ENCODE data around the gene POP7.

DNA sequence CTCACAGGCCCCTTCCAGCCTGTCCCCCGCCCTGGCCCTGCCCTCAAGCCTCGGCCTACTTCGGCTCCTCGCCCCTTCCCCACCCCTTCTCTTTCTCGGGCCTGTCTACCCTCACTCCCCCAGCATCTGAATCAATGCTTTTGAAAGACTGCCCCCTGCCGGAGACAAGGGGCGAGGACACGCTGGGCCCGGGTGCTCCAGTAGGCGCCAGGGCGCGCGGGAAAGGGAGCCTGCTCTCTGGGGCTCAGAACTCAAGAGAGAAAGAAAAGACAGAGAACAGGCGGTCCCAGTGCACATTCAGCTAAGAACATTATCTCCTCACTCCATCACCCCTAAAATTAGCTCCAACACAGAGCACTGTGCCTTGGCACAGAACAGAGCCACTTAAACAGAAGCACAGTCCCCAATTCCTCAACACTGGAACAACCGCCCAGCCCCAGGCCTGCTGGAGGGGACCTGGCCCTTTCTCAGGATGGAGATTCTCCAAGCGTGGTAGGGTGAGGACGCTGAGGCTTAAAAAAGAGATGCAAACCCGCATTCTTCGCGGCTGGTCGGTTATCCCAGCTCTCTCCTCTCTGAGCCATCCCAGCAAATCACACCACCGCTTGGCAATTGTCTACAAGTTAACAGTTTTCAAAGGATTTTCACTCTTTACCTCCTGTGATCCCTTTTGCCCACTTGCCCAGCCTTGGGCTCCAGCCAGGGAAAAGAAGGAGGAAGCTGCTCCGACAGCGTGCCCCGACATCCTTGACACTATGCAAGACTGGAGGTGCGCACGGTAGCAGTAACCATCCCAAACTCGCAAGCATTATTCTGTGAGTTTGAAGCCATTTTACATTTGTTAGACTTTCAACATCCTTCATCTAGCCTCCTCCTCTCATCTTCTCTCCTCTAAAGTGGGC lies 14.0 kb upstream of the POP7 start:
- TF ChIP-seq EZH2 (IDR thresholded peaks at IDR 0.05; ENCODE audit: low read length, unreplicated experiment) = no peak
- TF ChIP-seq, protein P1, sequence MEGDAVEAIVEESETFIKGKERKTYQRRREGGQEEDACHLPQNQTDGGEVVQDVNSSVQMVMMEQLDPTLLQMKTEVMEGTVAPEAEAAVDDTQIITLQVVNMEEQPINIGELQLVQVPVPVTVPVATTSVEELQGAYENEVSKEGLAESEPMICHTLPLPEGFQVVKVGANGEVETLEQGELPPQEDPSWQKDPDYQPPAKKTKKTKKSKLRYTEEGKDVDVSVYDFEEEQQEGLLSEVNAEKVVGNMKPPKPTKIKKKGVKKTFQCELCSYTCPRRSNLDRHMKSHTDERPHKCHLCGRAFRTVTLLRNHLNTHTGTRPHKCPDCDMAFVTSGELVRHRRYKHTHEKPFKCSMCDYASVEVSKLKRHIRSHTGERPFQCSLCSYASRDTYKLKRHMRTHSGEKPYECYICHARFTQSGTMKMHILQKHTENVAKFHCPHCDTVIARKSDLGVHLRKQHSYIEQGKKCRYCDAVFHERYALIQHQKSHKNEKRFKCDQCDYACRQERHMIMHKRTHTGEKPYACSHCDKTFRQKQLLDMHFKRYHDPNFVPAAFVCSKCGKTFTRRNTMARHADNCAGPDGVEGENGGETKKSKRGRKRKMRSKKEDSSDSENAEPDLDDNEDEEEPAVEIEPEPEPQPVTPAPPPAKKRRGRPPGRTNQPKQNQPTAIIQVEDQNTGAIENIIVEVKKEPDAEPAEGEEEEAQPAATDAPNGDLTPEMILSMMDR (conservative IDR thresholded peaks at IDR 0.05; ENCODE audit: low read depth, low read length) = peak; percentile 94
